ENCODE results near the gene CUL5. TPM values are rescaled to one million over a fixed set of nuclear protein-coding genes. Genes with fewer than 3 reads are reported as not detected.
A peak's percentile ranks its signal among the peaks of the same experiment; 100 is the strongest.
"Not testable (repeated sequence)": the region's sequence is repeated elsewhere in the genome, so short reads cannot be mapped to it uniquely, and the experiment has no call there.

CUL5 gene
- total RNA-seq, 3 donors from 2014 or later, result 26.2 to 43.7 (median 33.3) TPM

GRCh38 chr11:108115500-108116140 is 106.9 kb downstream of the CUL5 start:
- peak; percentile 61 to 81 (median 70) for DNase-seq
- H3K36me3 ChIP-seq (ENCODE audit: low read depth), result no peaks in the 10 kb centered on the region
- H3K9me3 ChIP-seq, result no peaks in the 10 kb centered on the region
- H3K4me1 ChIP-seq (ENCODE audit: low read depth), result no peaks in the 10 kb centered on the region
- intact Hi-C loops (cut with DNase I, micrococcal nuclease), result no loop called here
- H3K4me3 ChIP-seq, result no peak overlapping the region
- TF ChIP-seq CTCF (IDR thresholded peaks at IDR 0.05), result no peak
- peak; percentile 86 for ATAC-seq

- H3K36me3 ChIP-seq (ENCODE audit: low read depth), result no peaks in the 10 kb centered on the region
- ATAC-seq (no peak), DNase-seq (no peak)
- intact Hi-C loops (cut with DNase I, micrococcal nuclease), result no loop called here
- H3K4me1 ChIP-seq (ENCODE audit: low read depth), result peaks cover 5% of the 10 kb centered on the region
- no peak overlapping the region for H3K4me3 ChIP-seq
- H3K9me3 ChIP-seq, result no peaks in the 10 kb centered on the region
- TF ChIP-seq CTCF (IDR thresholded peaks at IDR 0.05), result no peak
Observed at GRCh38 chr11:108117746-108118371, 109.2 kb downstream of the CUL5 start.

- not testable (repeated sequence) for H3K9me3 ChIP-seq; H3K4me3 ChIP-seq; H3K36me3 ChIP-seq (ENCODE audit: low read depth); DNase-seq; ATAC-seq
- peaks cover 21% of the 10 kb centered on the region for H3K4me1 ChIP-seq (ENCODE audit: low read depth)
- intact Hi-C loops (cut with DNase I, micrococcal nuclease), result loop anchor here in 1 of 2 donors (5.0 kb wide), 1 partner anchor 541 kb away; no protein-coding TSS in a partner anchor
Observed at GRCh38 chr11:108120936-108121273, 112.2 kb downstream of the CUL5 start.

GRCh38 chr11:108121274-108122155 is 112.8 kb downstream of the CUL5 start, which contains the start of gene ACAT1:
Gene ACAT1 (plus strand): TSS chr11:108121567. CDS start chr11:108121607, 40 bp downstream.
- DNase-seq (peak; percentile 99), ATAC-seq (peak; percentile 95)
- peak; percentile 34 for TF ChIP-seq CTCF (IDR thresholded peaks at IDR 0.05)
- intact Hi-C loops (cut with DNase I, micrococcal nuclease), result loop anchor here in 1 of 2 donors (5.0 kb wide), 1 partner anchor 541 kb away; no protein-coding TSS in a partner anchor
- Histone ChIP-seq H3K9me3 (no peaks in the 10 kb centered on the region), H3K4me1 (ENCODE audit: low read depth) (peaks cover 21% of the 10 kb centered on the region), H3K4me3 (peak within 1 kb of the TSS; percentile 27), H3K36me3 (ENCODE audit: low read depth) (no peaks in the 10 kb centered on the region)

- H3K4me3 ChIP-seq, result peak overlapping the region; percentile 27
- H3K36me3 ChIP-seq (ENCODE audit: low read depth), result no peaks in the 10 kb centered on the region
- ATAC-seq (peak; percentile 61), DNase-seq (peak in 1 of 3 donors; percentile 50)
- peaks cover 21% of the 10 kb centered on the region for H3K4me1 ChIP-seq (ENCODE audit: low read depth)
- no peaks in the 10 kb centered on the region for H3K9me3 ChIP-seq
- no peak for TF ChIP-seq CTCF (IDR thresholded peaks at IDR 0.05)
- intact Hi-C loops (cut with DNase I, micrococcal nuclease), result loop anchor here in 1 of 2 donors (5.0 kb wide), 1 partner anchor 540 kb away; no protein-coding TSS in a partner anchor
Observed at GRCh38 chr11:108122166-108122628, 113.5 kb downstream of the CUL5 start.

Data from mucosa of descending colon (tissue), 3 donors.